COR-L47 (cell line): ENCODE measurements around the gene EPM2AIP1.
"Not testable (repeated sequence)": the region's sequence is repeated elsewhere in the genome, so short reads cannot be mapped to it uniquely, and the experiment has no call there.

ENCODE experiments used
- DNase-seq: peaks from one replicate; lab custom pipeline; 2025; lab: John Stamatoyannopoulos, UW

Gene EPM2AIP1

DNA sequence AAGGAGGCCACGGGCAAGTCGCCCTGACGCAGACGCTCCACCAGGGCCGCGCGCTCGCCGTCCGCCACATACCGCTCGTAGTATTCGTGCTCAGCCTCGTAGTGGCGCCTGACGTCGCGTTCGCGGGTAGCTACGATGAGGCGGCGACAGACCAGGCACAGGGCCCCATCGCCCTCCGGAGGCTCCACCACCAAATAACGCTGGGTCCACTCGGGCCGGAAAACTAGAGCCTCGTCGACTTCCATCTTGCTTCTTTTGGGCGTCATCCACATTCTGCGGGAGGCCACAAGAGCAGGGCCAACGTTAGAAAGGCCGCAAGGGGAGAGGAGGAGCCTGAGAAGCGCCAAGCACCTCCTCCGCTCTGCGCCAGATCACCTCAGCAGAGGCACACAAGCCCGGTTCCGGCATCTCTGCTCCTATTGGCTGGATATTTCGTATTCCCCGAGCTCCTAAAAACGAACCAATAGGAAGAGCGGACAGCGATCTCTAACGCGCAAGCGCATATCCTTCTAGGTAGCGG, at the start of gene EPM2AIP1:
TSS of gene EPM2AIP1 (minus strand) at position 326 of the 520 bp plus-strand sequence. CDS start at position 272, 54 bp downstream.
- DNase-seq, result no peak

DNA sequence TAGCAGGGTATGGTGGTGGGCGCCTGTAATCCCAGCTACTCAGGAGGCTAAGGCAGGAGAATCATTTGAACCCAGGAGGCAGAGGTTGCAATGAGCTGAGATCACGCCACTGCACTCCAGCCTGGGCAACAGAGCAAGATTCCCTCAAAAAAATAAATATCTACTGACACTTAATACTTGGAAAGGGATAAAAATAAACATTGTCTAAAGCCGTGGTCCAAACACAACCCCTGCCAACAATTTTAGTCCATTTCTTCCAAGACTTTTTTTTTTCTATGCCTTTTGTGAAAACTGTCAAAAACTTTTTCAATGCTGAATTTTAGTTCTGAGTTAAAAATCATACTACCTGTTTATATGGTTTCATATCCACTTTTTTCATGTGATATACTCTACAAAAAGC, 49.8 kb upstream of the EPM2AIP1 start:
- DNase-seq, result not testable (repeated sequence)

DNA sequence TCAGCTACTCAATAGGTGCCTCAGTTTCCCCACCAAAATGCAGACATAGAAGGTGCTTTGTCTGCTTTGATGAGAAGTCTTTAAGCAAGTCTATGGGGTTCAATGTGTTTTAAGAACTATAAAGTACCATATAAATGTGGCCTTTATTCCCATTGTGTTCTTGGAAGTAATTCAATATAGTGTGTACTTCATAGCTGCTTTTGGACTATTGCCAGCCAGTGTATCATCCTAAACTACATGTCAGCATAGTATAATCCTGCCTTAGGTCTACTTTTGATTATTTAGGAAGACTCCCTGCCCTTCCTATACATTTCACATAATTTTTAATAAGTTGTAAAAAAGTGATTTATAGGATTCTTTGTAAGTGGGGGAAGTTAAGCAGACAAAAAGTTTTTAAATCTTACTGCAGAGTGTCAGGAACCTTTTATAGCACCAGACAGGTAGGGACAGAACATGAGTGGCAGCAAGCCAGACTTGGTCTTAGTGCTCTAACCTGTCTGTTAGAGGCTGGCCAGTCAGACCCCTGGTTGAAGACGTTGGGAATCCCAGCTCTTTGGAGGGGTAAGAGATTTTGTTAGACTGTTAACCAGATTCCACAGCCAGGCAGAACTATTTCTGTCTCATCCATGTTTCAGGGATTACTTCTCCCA, 48.7 kb upstream of the EPM2AIP1 start:
- DNase-seq, result no peak

DNA sequence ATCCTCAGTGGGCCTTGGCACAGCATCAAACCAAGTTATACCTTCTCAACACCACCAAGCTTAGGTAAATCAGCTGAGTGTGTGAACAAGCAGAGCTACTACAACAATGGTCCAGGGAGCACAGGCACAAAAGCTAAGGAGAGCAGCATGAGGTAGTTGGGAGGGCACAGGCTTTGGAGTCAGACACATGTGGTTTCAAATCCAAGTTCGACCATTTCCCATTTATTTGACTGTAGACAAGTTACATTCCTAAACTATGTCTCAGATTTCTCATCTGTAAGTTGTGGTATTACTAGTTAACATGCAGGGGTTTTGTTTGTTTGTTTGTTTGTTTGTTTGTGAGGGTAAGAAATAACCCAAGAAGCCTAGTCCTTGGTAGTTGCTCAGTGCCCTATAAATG, 47.3 kb upstream of the EPM2AIP1 start:
- DNase-seq, result no peak

DNA sequence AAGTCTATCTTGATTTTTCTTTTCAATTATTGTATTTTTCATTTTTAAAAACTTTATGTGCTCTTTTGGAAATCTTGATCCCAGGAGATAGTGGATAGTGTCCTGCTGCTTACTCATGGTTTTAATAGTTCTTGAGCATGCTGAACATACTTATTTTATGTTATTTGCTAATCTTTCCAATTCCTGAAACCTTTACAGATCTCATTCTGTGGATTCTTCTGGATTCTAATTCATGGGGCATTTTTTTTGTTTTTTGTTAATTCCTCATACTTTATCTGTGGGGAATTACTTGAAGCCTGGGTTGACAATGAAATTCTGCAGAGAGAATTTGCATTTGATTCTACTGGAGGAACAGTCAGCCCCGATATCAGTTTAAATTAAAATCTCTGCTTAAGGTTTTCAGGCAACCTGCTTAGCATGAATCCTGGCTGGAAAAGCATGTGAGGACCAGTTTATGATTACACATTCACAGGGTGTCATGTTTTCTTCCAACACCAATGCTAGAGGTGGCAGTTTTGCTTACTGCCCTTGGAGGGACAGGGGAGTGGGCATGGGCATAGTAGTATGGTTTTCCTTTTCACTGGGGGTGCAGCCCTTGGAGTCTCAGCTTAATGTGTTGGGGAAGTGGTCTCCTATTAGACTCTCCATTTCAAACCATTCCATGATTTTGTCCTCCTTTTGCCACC, 46.4 kb upstream of the EPM2AIP1 start:
- DNase-seq, result no peak

DNA sequence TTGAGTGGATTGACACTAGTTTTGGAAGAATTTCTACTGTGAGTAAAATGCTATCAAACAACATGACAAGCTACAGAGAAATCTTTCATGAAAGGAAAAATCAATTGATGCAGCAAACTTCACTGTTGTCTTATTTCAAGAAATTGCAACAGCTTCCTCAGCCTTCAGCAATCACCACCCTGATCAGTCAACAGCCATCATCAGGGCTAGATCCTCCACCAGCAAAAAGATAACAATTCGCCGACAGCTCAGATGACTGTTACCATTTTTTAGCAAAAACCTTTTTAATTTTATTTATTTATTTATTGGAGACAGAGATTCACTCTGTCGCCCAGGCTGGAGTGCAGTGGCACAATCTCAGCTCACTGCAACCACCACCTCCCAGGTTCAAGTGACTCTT, 44.4 kb upstream of the EPM2AIP1 start:
- DNase-seq, result no peak

DNA sequence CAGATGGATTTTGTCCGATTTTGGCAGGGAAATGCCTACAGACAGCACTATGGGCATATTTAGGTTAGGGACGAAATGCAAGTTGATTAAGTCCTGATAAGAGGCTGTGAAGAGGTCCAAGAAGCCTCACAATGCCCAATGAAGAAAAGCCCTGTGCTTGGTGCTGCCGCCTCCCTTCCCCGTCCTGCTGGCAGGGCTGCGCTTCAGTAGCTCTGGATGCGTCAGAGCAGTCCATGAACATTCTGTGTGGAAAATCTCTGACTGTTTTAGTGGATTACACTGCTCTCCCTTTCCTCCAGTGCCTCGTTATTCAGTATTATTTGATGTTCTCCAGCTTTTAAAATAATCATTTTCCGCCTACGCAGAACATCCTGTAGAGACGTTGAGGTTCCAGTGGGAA, 40.0 kb upstream of the EPM2AIP1 start:
- no peak for DNase-seq

DNA sequence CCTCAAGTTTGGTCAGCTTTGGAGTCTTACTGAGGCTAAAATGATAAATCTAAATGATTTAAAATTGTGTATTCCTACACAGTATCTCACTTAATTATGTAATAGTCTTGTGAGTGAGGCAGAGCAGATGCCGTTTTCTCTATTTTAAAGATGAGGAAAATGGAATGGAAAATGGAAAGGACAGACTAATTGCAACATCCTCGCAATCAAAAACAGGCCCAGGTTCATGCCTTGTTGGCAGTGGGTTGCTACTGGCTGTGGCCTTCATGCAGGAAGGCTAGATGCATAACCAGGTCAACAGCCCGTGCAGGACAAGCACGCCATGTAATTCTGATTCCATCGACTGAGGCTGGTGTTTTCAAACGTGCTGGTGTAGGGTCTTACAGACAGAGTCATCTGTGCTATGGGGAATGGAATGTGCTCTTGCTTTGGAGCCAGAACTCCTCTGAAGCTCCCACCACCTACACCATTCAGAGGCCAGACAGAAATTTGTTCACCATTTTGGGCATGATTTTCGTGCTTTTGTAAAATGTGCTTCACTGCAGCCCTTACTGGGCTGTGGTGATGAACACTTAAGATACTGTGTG, 38.3 kb upstream of the EPM2AIP1 start:
- DNase-seq, result no peak

DNA sequence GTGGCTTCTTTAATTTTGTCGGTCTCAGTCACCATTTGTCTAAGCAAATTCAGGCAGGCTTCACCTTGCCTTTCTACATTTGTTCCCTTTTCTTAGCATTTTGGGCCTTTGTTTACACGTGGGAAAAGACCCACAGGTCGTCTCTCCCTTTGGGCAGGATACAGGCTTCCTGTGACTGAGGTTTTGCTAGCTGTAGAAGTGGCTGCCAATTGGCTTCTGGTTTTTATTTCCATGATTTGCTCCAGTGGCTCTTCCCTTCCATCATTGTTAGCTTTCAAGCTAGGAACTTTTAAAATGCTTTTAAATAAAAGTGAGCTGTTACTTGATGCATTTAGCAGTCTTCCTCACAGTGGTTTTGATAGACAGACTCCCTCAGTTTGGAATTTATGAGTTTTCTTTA, 37.7 kb upstream of the EPM2AIP1 start:
- no peak for DNase-seq

DNA sequence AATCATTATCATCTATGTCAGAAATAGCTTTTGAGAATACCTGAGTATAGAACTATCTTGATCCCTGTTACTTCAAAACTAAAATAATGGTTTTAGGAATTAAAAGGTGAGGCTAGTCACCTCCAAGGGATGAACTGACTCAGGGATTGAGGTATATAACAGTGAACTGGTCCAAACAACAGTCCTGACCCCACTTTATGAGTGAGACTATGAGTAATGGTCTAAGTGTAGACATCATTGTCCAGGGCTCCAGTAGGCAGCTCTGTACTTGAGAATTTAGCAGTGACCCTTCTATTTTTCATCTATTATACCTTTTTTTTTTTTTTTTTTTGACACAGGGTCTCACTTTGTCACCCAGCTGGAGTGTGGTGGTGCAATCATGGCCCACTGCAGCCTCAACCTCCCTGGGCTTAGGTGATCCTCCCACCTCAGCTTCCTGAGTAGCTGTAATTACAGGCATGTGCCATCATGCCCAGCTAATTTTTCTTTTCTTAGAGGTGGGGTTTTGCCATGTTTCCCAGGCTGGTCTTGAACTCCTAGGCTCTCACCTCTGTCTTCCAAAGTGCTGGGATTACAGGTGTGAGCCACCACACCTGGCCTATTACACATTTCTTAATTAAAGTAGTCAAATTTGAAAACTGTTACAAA, 36.7 kb upstream of the EPM2AIP1 start:
- DNase-seq, result no peak

DNA sequence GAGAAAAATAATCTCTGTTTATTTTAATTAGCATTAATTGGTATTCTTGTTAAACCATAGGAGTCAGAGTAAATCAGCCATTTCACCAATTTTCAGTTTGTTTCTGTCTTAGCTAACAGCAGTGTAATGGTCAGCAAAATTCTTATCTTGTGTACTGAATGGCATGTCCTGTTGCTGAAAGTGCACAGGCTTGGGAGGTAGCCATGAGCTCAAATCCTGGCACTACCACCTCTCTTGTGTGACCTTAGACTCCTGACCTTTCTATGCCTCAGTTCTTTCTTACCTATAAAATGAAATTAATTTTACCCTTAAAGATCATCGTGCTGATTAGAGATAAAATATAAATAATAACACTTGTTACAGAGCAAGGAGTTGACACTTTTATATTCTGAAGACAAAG, 36.2 kb upstream of the EPM2AIP1 start:
- no peak for DNase-seq

DNA sequence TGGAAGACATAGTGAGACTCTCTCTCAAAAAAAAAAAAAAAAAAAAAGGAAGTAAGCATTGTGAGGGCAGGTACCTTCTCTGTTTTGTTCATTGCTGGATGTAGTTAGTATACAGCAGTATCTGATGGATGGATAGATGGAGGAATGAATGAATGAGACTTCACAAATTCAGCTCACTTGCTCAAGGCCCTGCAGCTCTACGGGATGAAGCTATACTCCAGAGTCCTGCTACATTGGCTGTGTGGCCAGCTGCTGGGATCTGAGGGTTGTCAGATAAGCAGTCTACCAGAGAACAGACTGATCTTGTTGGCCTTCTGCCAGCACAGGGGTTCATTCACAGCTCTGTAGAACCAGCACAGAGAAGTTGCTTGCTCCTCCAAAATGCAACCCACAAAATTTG, 35.4 kb upstream of the EPM2AIP1 start:
- no peak for DNase-seq

DNA sequence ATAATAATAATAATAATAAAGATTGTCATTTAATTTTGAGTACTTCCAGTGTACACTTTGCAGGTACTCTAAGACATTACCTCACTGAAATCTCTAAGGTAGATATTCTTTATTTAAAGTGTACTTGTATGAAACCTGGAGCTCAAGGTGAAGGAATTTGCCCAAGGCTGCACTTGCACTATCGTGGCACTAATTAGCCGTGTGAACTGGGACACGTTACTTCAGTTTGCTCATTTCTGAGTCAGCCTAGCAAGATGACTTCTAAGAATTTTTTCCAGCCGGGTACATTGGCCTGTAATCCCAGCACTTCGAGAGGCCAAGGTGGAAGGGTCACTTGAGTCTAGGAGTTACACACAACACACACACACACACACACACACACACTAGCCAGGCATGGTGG, 33.9 kb upstream of the EPM2AIP1 start:
- DNase-seq, result no peak

DNA sequence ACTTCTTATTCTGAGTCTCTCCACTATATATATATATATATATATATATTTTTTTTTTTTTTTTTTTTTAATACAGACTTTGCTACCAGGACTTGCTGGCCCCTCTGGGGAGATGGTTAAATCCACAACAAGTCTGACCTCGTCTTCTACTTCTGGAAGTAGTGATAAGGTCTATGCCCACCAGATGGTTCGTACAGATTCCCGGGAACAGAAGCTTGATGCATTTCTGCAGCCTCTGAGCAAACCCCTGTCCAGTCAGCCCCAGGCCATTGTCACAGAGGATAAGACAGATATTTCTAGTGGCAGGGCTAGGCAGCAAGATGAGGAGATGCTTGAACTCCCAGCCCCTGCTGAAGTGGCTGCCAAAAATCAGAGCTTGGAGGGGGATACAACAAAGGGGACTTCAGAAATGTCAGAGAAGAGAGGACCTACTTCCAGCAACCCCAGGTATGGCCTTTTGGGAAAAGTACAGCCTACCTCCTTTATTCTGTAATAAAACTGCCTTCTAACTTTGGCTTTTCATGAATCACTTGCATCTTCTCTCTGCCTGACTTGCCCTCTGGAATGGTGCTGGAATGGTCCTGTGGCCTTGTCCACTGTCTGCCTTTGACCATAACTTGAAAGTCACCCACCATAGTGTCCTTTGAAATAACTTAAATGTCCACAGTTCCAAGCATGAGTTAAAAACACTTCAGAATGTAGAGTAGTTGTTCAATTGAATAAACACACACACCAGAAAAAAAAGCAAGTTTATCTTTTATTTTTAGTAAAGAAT, 32.8 kb upstream of the EPM2AIP1 start:
- no peak for DNase-seq

DNA sequence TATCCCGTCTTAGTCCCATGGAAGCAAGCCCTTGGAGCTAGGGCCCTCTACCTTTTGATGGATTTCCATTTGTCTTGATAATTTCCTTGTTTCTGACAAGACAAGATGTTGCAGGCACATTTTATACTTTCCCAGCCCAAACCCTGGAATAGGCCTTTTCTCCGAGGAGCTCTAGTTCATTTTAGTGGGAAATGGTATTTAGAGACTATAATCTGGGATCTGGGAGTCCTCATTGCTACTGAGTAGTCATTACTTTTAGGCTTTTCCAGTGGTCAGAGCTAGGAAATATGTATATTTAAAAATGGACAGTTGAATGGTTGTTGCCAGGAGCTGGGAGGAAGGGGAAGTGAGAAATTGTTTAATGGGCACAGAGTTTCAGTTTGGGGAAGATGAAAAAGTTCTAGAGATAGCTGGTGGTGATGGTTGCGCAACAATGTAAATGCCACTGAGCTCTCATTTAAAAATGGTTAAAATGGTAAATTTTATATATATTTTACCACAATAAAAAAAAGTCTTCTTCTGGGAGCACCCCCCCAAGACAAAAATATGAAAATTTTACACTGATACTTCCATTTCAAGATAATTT, 32.0 kb upstream of the EPM2AIP1 start:
- DNase-seq, result no peak

DNA sequence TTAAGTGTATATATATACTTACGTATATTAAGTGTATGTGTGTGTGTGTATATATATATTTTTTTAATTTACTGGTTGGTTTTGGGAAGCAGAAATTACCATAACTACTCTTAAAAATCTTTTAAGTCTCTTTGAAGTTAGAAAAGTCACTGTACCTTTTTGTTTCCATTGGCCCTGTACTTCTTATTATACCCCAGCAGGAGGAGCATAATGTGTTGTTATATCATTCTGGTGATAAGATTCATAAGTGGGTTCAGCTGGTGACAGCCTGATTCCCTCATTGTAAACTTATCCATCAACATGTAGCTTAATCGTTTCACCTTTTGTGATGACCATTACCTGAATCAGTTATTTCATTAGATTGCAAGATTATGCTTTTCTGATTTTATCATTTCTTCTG, 31.2 kb upstream of the EPM2AIP1 start:
- no peak for DNase-seq

DNA sequence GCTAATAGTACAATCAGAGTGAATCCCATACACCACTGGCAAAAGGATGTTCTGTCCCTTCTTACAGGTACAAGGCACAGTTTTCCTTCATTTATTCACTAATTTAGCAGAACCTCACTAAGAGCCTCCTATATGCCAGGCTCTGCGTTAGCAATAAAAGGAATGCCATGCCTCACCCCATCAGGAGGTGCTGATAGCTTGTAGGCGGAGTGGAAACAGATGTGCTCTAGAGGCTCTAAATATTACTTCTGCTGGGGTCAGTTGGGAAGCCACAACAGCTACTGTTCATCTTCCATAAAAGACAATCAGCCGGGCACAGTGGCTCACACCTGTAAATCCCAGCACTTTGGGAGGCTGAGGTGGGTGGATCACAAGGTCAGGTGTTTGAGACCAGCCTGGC, 24.8 kb upstream of the EPM2AIP1 start:
- DNase-seq, result no peak

DNA sequence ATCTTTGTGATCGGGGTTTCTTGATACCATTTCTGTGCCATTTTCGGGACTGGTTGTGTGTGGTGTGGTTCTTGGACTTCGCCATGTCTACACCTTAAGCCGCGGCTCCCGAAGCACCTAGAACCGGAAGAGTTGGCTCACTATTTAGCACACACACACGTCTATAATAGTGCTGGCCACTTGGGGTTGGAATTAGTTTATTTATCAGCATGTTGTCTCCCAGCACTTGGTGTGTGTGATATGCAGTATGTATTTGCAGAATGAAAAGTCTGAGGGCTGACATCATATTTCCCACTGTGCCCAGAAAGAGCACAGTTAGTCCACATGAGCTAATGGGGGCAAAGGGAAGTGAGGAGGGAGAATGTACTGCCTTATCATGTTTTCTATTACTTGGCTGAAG, 24.0 kb upstream of the EPM2AIP1 start:
- no peak for DNase-seq

DNA sequence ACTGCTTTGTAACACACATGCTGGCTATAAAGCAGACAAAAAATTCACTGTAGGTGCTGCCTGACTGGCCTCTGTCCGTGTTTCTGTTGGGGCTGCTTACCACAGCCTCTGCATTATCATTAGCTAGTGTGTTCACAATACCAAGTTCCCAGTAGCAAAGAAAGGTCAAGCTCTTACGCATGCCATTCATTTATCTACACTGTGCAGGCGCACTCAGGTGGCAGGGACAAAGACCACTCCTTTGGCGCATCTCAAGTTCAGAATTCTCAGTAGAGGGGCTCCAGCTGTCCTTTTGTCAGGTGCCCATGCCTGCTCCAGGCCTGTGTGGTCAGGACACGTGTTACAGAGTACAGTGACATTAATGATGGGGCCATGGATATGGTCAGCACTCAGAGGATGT, 22.7 kb upstream of the EPM2AIP1 start:
- no peak for DNase-seq

DNA sequence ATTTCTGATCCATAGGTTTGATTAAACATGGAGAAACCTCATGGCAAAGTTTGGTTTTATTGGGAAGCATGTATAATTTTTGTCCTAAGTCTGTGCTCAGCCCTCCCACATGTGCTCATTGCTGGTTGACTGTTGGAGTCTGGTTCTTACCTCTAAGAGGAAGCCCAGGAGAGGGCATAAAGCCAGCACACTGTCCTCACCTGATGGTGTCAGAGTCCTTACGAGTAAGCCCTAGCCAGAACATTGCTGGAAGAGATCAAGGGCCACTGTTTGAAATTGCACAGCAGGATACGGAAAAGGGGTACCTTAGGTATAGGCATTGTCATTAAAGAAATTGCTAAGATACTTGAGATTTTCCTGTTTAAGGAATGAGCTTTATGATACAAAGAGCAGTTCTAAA, 21.7 kb upstream of the EPM2AIP1 start:
- DNase-seq, result no peak
